ENCODE measurements around the gene SCN7A. TPM values are rescaled to one million over a fixed set of nuclear protein-coding genes. Genes with fewer than 3 reads are reported as not detected.

Gene SCN7A
- total RNA-seq, 2 donors from 2014 or later, result 0.18 to 0.29 TPM

DNA sequence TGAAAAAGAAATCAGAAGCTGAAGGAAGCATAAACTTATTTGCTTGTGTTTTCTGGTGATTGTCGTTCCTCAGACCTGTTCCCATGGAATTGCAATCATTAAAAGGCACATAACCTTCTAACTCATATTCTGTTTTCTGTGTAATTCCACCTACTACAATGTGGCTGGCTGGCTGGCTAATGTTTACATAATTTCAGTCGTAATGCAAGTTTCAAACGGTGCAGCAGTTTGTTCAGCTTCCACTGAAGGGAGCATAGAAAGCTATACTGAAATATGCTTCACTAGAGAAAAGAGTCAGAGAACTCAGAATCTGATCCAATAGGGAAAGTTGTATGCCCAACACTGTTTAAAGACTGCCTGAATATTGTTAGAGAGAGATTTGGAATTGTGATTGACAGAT lies 27.1 kb upstream of the SCN7A start:
- Mint-ChIP-seq H3K27ac (no peak overlapping the region), H3K9me3 (no peaks in the 10 kb centered on the region), H3K36me3 (ENCODE audit: low read depth) (no peaks in the 10 kb centered on the region), H3K4me1 (peaks cover 5% of the 10 kb centered on the region), H3K4me3 (no peak overlapping the region), H3K27me3 (ENCODE audit: insufficient read depth) (no peaks in the 10 kb centered on the region)
- WGBS, 2 experiments (ENCODE audit: insufficient coverage in 1 of 2, insufficient read length in 1 of 2), result 90 to 95% methylated on average over 3 of the region's 3 CpGs
- TF ChIP-seq, protein P1, sequence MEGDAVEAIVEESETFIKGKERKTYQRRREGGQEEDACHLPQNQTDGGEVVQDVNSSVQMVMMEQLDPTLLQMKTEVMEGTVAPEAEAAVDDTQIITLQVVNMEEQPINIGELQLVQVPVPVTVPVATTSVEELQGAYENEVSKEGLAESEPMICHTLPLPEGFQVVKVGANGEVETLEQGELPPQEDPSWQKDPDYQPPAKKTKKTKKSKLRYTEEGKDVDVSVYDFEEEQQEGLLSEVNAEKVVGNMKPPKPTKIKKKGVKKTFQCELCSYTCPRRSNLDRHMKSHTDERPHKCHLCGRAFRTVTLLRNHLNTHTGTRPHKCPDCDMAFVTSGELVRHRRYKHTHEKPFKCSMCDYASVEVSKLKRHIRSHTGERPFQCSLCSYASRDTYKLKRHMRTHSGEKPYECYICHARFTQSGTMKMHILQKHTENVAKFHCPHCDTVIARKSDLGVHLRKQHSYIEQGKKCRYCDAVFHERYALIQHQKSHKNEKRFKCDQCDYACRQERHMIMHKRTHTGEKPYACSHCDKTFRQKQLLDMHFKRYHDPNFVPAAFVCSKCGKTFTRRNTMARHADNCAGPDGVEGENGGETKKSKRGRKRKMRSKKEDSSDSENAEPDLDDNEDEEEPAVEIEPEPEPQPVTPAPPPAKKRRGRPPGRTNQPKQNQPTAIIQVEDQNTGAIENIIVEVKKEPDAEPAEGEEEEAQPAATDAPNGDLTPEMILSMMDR (conservative IDR thresholded peaks at IDR 0.05), result no peak
- Histone ChIP-seq H3K36me3 (ENCODE audit: control insufficient read depth, insufficient read depth, low read length) (no peaks in the 10 kb centered on the region), H3K27ac (ENCODE audit: low read depth, low read length) (no peak overlapping the region), H3K4me3 (ENCODE audit: low read length) (no peak overlapping the region), H3K27me3 (ENCODE audit: control insufficient read depth, insufficient read depth, low read length, poor library complexity, severe bottlenecking) (no peaks in the 10 kb centered on the region), H3K4me1 (ENCODE audit: control insufficient read depth, insufficient read depth, low read length) (no peaks in the 10 kb centered on the region), H3K9me3 (ENCODE audit: control insufficient read depth, low read length) (no peaks in the 10 kb centered on the region), H3K9ac (ENCODE audit: extremely low read depth, low read length, poor library complexity, severe bottlenecking) (no peak overlapping the region)
- DNase-seq, result no peak

DNA sequence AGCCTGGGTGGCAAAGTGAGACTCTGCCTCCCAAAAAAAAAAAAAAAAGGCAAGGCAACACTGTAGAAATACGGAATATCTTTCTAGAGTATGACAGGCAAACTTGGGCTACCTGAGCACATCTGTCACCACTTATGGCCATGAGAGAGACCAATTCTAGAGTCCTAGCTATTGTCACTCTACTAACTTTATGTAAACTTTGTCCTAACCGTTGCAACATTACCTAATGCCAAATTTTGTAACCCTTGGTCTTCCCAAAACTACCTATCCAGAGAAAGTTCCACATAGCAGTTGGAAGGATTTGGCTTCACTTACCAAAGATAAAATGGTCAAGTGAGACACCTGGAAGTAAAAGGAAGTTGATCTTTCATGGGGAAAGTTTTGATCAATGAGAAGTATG lies 26.6 kb upstream of the SCN7A start:
- TF ChIP-seq, protein P1 (conservative IDR thresholded peaks at IDR 0.05), result no peak
- WGBS, 2 experiments (ENCODE audit: insufficient coverage in 1 of 2, insufficient read length in 1 of 2), result 83 to 87% methylated on average over 1 to 2 of the region's 2 CpGs
- no peak overlapping the region for H3K27ac Mint-ChIP-seq
- Histone ChIP-seq H3K9me3 (ENCODE audit: control insufficient read depth, low read length) (no peaks in the 10 kb centered on the region), H3K9ac (ENCODE audit: extremely low read depth, low read length, poor library complexity, severe bottlenecking) (no peak overlapping the region), H3K4me3 (ENCODE audit: low read length) (no peak overlapping the region), H3K4me1 (ENCODE audit: control insufficient read depth, insufficient read depth, low read length) (no peaks in the 10 kb centered on the region), H3K36me3 (ENCODE audit: control insufficient read depth, insufficient read depth, low read length) (no peaks in the 10 kb centered on the region), H3K27me3 (ENCODE audit: control insufficient read depth, insufficient read depth, low read length, poor library complexity, severe bottlenecking) (no peaks in the 10 kb centered on the region), H3K27ac (ENCODE audit: low read depth, low read length) (no peak overlapping the region)
- no peak overlapping the region for H3K4me3 Mint-ChIP-seq
- peaks cover 5% of the 10 kb centered on the region for H3K4me1 Mint-ChIP-seq
- no peaks in the 10 kb centered on the region for H3K9me3 Mint-ChIP-seq
- DNase-seq, result no peak
- no peaks in the 10 kb centered on the region for H3K36me3 Mint-ChIP-seq (ENCODE audit: low read depth)
- H3K27me3 Mint-ChIP-seq (ENCODE audit: insufficient read depth), result no peaks in the 10 kb centered on the region

DNA sequence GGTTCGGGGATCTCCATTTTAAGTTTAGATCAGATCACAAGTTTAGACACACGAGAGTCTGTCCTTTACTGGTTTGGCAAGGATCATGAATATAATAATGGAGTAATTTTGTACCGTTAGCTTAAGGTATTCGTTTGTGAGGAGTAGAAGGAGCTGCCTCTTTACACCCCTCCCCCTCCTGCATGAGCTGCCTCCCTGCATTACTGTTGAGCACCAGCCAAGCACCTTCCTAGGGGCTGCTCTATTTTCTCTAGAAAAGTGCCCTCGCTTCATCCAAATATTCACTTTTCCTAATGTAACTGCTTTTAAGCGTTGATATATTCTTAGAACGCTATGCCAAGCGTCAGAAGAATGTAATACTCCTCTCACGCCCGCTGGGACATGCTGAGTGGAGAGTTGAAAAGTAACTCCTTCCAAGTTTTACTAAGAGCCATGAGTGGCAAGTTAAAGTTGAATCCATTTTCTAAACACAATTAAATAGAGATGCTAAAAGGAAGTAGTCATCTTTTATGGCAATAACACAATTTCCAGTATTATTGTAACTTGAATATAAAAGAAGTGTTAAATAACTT lies 25.4 kb upstream of the SCN7A start:
- TF ChIP-seq, protein P1 (conservative IDR thresholded peaks at IDR 0.05), result no peak
- H3K9ac ChIP-seq (ENCODE audit: extremely low read depth, low read length, poor library complexity, severe bottlenecking), result no peak overlapping the region
- 72 to 90% methylated on average over 2 to 10 of the region's 10 CpGs for WGBS, 2 experiments (ENCODE audit: insufficient coverage in 1 of 2, insufficient read length in 1 of 2)
- no peaks in the 10 kb centered on the region for H3K27me3 ChIP-seq (ENCODE audit: control insufficient read depth, insufficient read depth, low read length, poor library complexity, severe bottlenecking)
- DNase-seq, result peak; percentile 58
- H3K27ac ChIP-seq (ENCODE audit: low read depth, low read length), result no peak overlapping the region
- Mint-ChIP-seq H3K4me1 (peaks cover 5% of the 10 kb centered on the region), H3K27ac (no peak overlapping the region), H3K9me3 (no peaks in the 10 kb centered on the region), H3K27me3 (ENCODE audit: insufficient read depth) (no peaks in the 10 kb centered on the region), H3K36me3 (ENCODE audit: low read depth) (no peaks in the 10 kb centered on the region), H3K4me3 (no peak overlapping the region)
- no peaks in the 10 kb centered on the region for H3K4me1 ChIP-seq (ENCODE audit: control insufficient read depth, insufficient read depth, low read length)
- no peaks in the 10 kb centered on the region for H3K9me3 ChIP-seq (ENCODE audit: control insufficient read depth, low read length)
- no peak overlapping the region for H3K4me3 ChIP-seq (ENCODE audit: low read length)
- H3K36me3 ChIP-seq (ENCODE audit: control insufficient read depth, insufficient read depth, low read length), result no peaks in the 10 kb centered on the region

Measured in endodermal cell (in vitro differentiated cells).